ENCODE measurements around the gene IER3IP1.

The IER3IP1 gene

GRCh38 chr18:47110492-47111274, 65.5 kb downstream of the IER3IP1 start:
- in situ Hi-C loops (cut with HindIII; ENCODE audit: low pct_ligation_motif_present, low pct_unique_long_range_greater_than_20kb, low sequenced_read_pairs), result no loop called here
- DNase-seq, result no peak

GRCh38 chr18:47109720-47110119, 66.4 kb downstream of the IER3IP1 start:
- no peak for DNase-seq
- in situ Hi-C loops (cut with HindIII; ENCODE audit: low pct_ligation_motif_present, low pct_unique_long_range_greater_than_20kb, low sequenced_read_pairs), result no loop called here

DNA sequence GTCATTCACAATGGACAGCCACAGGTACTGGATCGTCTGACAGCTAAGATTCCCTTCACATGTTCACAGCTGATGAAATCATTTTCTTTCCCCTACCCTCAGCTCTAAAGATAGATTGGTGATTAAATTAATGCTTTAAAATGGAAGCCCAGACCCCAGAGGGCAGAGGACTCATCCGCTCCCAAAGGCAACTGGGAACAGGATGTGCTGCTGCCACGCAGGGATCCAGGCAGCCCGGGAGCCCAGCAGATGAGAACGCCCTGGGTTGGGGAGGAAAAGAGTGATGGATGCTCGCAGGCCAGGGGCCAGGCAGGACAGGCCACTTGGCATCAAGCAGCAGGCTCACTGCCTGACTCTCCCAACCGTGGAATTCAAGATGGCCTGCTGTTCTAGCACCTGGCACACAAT, 67.2 kb downstream of the IER3IP1 start:
- in situ Hi-C loops (cut with HindIII; ENCODE audit: low pct_ligation_motif_present, low pct_unique_long_range_greater_than_20kb, low sequenced_read_pairs), result no loop called here
- DNase-seq, result no peak

- no peak for DNase-seq
- in situ Hi-C loops (cut with HindIII; ENCODE audit: low pct_ligation_motif_present, low pct_unique_long_range_greater_than_20kb, low sequenced_read_pairs), result no loop called here
Measured at GRCh38 chr18:47108373-47108772, 67.8 kb downstream of the IER3IP1 start.
